ENCODE data around the gene PRF1. TPM values are rescaled to one million over a fixed set of nuclear protein-coding genes. Genes with fewer than 3 reads are reported as not detected.
"Not testable (repeated sequence)": the region's sequence is repeated elsewhere in the genome, so short reads cannot be mapped to it uniquely, and the experiment has no call there.

Gene PRF1
- total RNA-seq, 2 experiments from 2014 or later = 99.9 to 116 TPM

DNA sequence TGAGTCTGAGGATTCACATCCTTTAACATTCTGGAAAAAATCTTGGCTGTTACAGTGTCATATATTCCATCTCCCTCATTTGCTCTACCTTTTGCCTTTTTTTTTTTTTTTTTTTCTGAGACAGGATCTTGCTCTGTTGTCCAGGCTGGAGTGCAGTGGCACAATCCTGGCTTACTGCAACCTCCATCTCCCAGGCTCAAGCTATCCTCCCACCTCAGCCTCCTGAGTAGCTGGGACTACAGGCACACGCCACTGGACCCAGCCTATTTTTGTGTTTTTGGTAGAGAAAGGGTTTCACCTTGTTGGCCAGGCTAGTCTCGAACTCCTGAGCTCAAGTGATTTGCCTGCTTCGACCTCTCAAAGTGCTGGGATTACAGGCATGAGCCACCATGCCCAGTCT is 11.8 kb upstream of the PRF1 start:
- H3K27ac Mint-ChIP-seq; H3K36me3 Mint-ChIP-seq (ENCODE audit: low read depth); H3K4me3 Mint-ChIP-seq; H3K27me3 Mint-ChIP-seq; DNase-seq; POLR2A ChIA-PET; H3K9me3 Mint-ChIP-seq: not testable (repeated sequence)
- CTCF ChIA-PET = interaction anchor here (1.0 kb wide), 1 partner anchor 55 kb away, joined by 3 read pairs; no protein-coding TSS in a partner anchor
- peaks cover 41% of the 10 kb centered on the region for H3K4me1 Mint-ChIP-seq

DNA sequence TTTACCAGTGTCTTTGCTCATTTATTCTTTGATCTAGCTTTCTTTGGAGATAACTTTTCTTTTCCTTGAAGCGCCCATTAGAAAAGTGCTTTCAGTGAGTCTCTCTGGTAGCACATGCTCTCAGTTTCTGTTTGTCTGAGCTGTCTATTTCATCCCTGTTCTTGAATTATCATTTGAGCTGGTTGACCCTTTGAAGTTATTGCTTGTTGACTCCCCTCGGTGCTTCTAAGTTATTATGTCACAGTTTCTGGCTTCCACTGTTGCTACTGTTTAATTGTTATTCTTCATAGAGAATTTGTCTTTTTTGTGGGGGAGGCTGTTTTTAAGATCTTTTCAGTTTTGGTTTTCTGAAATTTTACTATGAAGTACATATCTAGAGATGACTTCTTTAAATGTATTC is 11.4 kb upstream of the PRF1 start:
- CTCF ChIA-PET = interaction anchor here (1.0 kb wide), 1 partner anchor 55 kb away, joined by 3 read pairs; no protein-coding TSS in a partner anchor
- H3K27me3 Mint-ChIP-seq = peaks cover 5% of the 10 kb centered on the region
- no peak overlapping the region for H3K27ac Mint-ChIP-seq
- POLR2A ChIA-PET = no interaction called here
- no peak overlapping the region for H3K4me3 Mint-ChIP-seq
- H3K9me3 Mint-ChIP-seq = no peaks in the 10 kb centered on the region
- DNase-seq = no peak
- no peaks in the 10 kb centered on the region for H3K36me3 Mint-ChIP-seq (ENCODE audit: low read depth)
- peaks cover 41% of the 10 kb centered on the region for H3K4me1 Mint-ChIP-seq

DNA sequence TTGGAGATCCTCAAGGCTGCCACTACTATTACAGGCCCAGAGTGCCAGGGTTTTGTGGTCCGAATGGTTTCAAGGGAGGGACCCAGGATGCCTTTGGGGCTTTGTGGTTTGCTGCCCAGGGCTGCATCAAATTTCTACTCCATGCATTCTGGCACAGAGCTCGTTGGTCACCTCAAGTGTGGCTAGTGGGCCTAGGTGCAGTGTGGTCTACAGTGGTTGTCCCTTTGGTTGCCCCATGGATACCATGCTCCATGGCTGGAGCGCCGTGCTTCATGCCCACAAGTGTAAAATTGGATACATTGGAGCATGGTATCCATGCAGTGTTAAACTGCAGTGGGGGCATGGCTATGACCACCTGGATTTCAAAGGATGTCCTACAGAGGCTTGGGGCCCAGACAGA is 5.4 kb upstream of the PRF1 start:
- peaks cover 33% of the 10 kb centered on the region for H3K4me1 Mint-ChIP-seq
- no peak overlapping the region for H3K4me3 Mint-ChIP-seq
- H3K27ac Mint-ChIP-seq = no peak overlapping the region
- ChIA-PET CTCF (no interaction called here), POLR2A (no interaction called here)
- H3K36me3 Mint-ChIP-seq (ENCODE audit: low read depth) = peaks cover 4% of the 10 kb centered on the region
- H3K27me3 Mint-ChIP-seq = no peaks in the 10 kb centered on the region
- no peak for DNase-seq
- peaks cover 4% of the 10 kb centered on the region for H3K9me3 Mint-ChIP-seq

- ChIA-PET CTCF (no interaction called here), POLR2A (no interaction called here)
- Mint-ChIP-seq H3K4me1 (peaks cover 43% of the 10 kb centered on the region), H3K4me3 (no peak overlapping the region), H3K36me3 (ENCODE audit: low read depth) (peaks cover 16% of the 10 kb centered on the region), H3K27ac (no peak overlapping the region), H3K9me3 (peaks cover 4% of the 10 kb centered on the region), H3K27me3 (no peaks in the 10 kb centered on the region)
- DNase-seq = no peak
Measured at GRCh38 chr10:70605161-70605560, 2.6 kb upstream of the PRF1 start.

GRCh38 chr10:70604106-70604505 is 1.6 kb upstream of the PRF1 start:
- POLR2A ChIA-PET = no interaction called here
- Mint-ChIP-seq H3K4me1 (peaks cover 41% of the 10 kb centered on the region), H3K4me3 (no peak overlapping the region), H3K36me3 (ENCODE audit: low read depth) (peaks cover 22% of the 10 kb centered on the region), H3K27me3 (no peaks in the 10 kb centered on the region), H3K27ac (peak overlapping the region; percentile 98), H3K9me3 (peaks cover 4% of the 10 kb centered on the region)
- CTCF ChIA-PET = no interaction called here
- DNase-seq = no peak

- DNase-seq = no peak
- H3K36me3 Mint-ChIP-seq (ENCODE audit: low read depth) = peaks cover 27% of the 10 kb centered on the region
- ChIA-PET POLR2A (no interaction called here), CTCF (interaction anchor here (1.3 kb wide), 1 partner anchor 9 kb away, joined by 4 read pairs; no protein-coding TSS in a partner anchor)
- H3K4me1 Mint-ChIP-seq = peaks cover 41% of the 10 kb centered on the region
- peaks cover 4% of the 10 kb centered on the region for H3K9me3 Mint-ChIP-seq
- H3K27me3 Mint-ChIP-seq = no peaks in the 10 kb centered on the region
- peak overlapping the region; percentile 98 for H3K27ac Mint-ChIP-seq
- peak overlapping the region; percentile 99 for H3K4me3 Mint-ChIP-seq
Measured at GRCh38 chr10:70603449-70603801, 884 bp upstream of the PRF1 start.

- H3K36me3 Mint-ChIP-seq (ENCODE audit: low read depth) = peaks cover 35% of the 10 kb centered on the region
- no peaks in the 10 kb centered on the region for H3K9me3 Mint-ChIP-seq
- peak overlapping the region; percentile 99 for H3K4me3 Mint-ChIP-seq
- H3K4me1 Mint-ChIP-seq = peaks cover 39% of the 10 kb centered on the region
- no peaks in the 10 kb centered on the region for H3K27me3 Mint-ChIP-seq
- H3K27ac Mint-ChIP-seq = peak overlapping the region; percentile 98
- no peak for DNase-seq
- ChIA-PET POLR2A (no interaction called here), CTCF (interaction anchor here (0.9 to 2.4 kb wide), 2 partner anchors 34 to 41 kb away, joined by 3 to 9 read pairs; no protein-coding TSS in a partner anchor)
Measured at GRCh38 chr10:70601746-70602145, 795 bp downstream of the PRF1 start.

GRCh38 chr10:70600512-70601395 is 1.8 kb downstream of the PRF1 start:
- Mint-ChIP-seq H3K27ac (peak overlapping the region; percentile 98), H3K4me3 (peak overlapping the region; percentile 99), H3K4me1 (peaks cover 40% of the 10 kb centered on the region), H3K36me3 (ENCODE audit: low read depth) (peaks cover 38% of the 10 kb centered on the region), H3K9me3 (no peaks in the 10 kb centered on the region), H3K27me3 (no peaks in the 10 kb centered on the region)
- no peak for DNase-seq
- POLR2A ChIA-PET = no interaction called here
- CTCF ChIA-PET = interaction anchor here (0.6 to 2.4 kb wide), 3 partner anchors 17 to 291 kb away, joined by 3 to 9 read pairs (median 3); no protein-coding TSS in a partner anchor

DNA sequence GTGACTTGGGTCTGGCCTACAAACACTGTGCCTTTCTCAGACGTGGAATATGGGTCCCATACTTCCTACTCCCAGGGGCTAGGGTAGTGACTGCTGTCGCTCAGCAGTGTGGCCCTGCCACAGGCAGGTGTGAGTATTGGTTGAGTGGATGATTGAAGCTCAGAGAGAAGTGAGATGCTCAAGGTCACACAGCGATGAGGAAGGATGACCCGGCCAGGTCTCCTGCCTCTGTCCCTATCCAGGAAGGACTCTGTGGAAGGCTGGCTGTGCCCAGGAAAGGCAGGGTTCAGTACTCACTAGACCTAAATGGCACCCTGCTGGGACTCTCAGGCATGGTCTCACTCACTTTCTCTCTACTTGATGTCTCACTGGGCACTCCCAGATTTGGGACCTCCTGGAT is 2.8 kb downstream of the PRF1 start:
- Mint-ChIP-seq H3K9me3 (no peaks in the 10 kb centered on the region), H3K4me3 (no peak overlapping the region), H3K4me1 (peaks cover 42% of the 10 kb centered on the region), H3K27ac (no peak overlapping the region), H3K27me3 (no peaks in the 10 kb centered on the region), H3K36me3 (ENCODE audit: low read depth) (peaks cover 42% of the 10 kb centered on the region)
- ChIA-PET POLR2A (interaction anchor here (0.6 kb wide), 1 partner anchor 24 kb away, joined by 3 read pairs; no protein-coding TSS in a partner anchor), CTCF (interaction anchor here (0.6 kb wide), 1 partner anchor 18 kb away, joined by 3 read pairs; no protein-coding TSS in a partner anchor)
- no peak for DNase-seq

DNA sequence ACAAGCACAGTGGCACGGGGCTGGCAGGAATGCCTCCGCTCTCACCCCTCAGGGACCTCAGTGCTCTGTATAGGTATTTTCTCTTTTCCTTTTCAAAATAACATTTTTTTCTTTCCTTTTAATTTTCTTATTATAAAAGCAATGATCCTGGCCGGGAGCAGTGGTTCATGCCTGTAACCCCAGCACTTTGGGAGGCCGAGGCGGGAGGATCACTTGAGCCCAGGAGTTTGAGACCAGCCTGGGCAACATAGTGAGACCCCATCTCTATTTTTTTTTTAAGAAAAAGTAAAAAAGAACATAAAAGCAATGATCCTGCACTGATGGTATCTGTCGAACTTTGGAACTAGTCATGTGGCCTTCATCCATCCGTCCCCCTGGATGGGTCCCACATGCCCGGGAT is 3.2 kb downstream of the PRF1 start:
- ChIA-PET CTCF (no interaction called here), POLR2A (no interaction called here)
- Mint-ChIP-seq H3K4me3 (no peak overlapping the region), H3K4me1 (peaks cover 43% of the 10 kb centered on the region), H3K27me3 (no peaks in the 10 kb centered on the region), H3K27ac (no peak overlapping the region), H3K9me3 (no peaks in the 10 kb centered on the region), H3K36me3 (ENCODE audit: low read depth) (peaks cover 42% of the 10 kb centered on the region)
- no peak for DNase-seq

DNA sequence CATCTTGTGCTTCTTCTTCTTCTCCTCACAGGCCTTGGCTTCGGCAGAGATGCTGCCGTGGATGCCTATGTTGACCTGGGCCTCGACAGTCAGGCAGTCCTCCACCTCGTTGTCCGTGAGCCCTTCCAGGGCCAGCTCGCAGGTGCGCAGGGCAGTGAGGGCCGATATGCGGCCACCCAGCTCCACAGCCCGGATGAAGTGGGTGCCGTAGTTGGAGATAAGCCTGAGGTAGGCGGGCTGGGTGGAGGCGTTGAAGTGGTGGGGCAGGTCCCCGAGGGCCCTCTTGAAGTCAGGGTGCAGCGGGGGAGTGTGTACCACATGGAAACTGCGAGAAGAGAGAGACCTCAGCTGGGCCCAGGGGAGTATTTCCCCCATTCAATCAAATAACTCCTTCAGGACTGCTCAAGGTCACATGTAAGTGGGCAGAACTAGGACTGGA is 3.7 kb downstream of the PRF1 start:
- Mint-ChIP-seq H3K27me3 (no peaks in the 10 kb centered on the region), H3K36me3 (ENCODE audit: low read depth) (peaks cover 42% of the 10 kb centered on the region), H3K27ac (no peak overlapping the region), H3K4me3 (no peak overlapping the region), H3K4me1 (peaks cover 39% of the 10 kb centered on the region), H3K9me3 (no peaks in the 10 kb centered on the region)
- no peak for DNase-seq
- ChIA-PET CTCF (no interaction called here), POLR2A (no interaction called here)

- no peak overlapping the region for H3K4me3 Mint-ChIP-seq
- no peaks in the 10 kb centered on the region for H3K27me3 Mint-ChIP-seq
- no peak for DNase-seq
- no peaks in the 10 kb centered on the region for H3K9me3 Mint-ChIP-seq
- CTCF ChIA-PET = interaction anchor here (1.4 kb wide), 2 partner anchors 9 to 11 kb away, joined by 3 to 6 read pairs; no protein-coding TSS in a partner anchor
- POLR2A ChIA-PET = interaction anchor here (0.7 kb wide), 1 partner anchor 42 kb away, joined by 3 read pairs; no protein-coding TSS in a partner anchor
- peaks cover 42% of the 10 kb centered on the region for H3K36me3 Mint-ChIP-seq (ENCODE audit: low read depth)
- H3K4me1 Mint-ChIP-seq = peaks cover 33% of the 10 kb centered on the region
- no peak overlapping the region for H3K27ac Mint-ChIP-seq
Measured at GRCh38 chr10:70597856-70598815, 4.4 kb downstream of the PRF1 start.

Data from activated CD4-positive, alpha-beta T cell treated with anti-CD3 and anti-CD28 coated beads, Interleukin-2, amount 10 ng/mL, durations not matched to agents 7 days and 5 days (primary cell).